ENCODE data around the gene PGC. TPM values are rescaled to one million over a fixed set of nuclear protein-coding genes. Genes with fewer than 3 reads are reported as not detected.

Gene PGC
- total and polyA plus RNA-seq, 9 of the 15 experiments (the other 6 are each of a cell fraction or from before 2014, with no cell fraction given) = 0.17 to 0.40 TPM; not detected in 7

DNA sequence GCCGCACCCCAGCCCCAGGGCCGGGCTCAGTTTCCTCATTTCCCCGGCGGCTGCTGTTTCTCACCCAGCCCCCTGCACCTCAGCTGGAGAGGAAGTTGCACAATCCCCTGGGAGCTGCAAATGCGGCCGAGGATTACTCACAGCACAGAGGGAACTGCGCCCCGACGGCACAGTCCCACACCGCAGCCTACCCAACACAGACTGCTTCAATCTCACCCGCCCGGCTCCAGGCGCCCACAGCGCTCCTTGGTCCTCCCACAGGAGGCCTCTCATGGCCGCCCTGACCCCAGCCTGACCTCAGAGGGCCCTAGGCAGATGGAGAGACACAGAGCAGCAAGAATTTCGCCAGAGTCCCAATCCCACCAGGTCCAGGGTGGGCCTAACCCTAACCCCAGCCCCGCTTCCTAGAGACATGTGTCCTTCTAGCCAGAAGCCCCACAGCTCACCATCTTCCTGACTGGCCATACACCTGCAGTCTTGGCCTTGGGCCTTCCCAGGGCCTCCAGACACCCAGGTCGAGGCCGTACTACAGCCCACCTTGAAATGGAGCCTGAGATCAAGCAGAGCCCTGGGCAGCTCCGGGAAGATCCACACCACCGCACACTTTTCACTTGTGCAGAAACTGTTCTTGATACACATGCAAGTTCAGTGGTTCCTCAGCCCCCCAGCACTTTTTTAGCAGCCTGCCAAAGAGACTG is 23.5 kb downstream of the PGC start (continued):
- TF ChIP-seq HDAC1 (IDR thresholded peaks at IDR 0.05) (no peak), HMBOX1 (IDR thresholded peaks at IDR 0.05) (no peak), CHD4 (IDR thresholded peaks at IDR 0.05; ENCODE audit: insufficient read depth, insufficient replicate concordance, low read depth, low read length, poor library complexity, severe bottlenecking) (no peak), ZNF134 (CRISPR knock-in tag; conservative IDR thresholded peaks at IDR 0.05) (no peak), ARID4B (CRISPR knock-in tag; IDR thresholded peaks at IDR 0.05) (no peak), SRSF7 (optimal IDR thresholded peaks at IDR 0.05; ENCODE audit: low read depth, low read length) (no peak), RERE (CRISPR knock-in tag; IDR thresholded peaks at IDR 0.05; ENCODE audit: borderline replicate concordance) (0 out of 2 replicates have a peak, but pooled peaks have one; percentile 36), NR1H2 (CRISPR knock-in tag; IDR thresholded peaks at IDR 0.05) (no peak)
- TF ChIP-seq, protein P1, sequence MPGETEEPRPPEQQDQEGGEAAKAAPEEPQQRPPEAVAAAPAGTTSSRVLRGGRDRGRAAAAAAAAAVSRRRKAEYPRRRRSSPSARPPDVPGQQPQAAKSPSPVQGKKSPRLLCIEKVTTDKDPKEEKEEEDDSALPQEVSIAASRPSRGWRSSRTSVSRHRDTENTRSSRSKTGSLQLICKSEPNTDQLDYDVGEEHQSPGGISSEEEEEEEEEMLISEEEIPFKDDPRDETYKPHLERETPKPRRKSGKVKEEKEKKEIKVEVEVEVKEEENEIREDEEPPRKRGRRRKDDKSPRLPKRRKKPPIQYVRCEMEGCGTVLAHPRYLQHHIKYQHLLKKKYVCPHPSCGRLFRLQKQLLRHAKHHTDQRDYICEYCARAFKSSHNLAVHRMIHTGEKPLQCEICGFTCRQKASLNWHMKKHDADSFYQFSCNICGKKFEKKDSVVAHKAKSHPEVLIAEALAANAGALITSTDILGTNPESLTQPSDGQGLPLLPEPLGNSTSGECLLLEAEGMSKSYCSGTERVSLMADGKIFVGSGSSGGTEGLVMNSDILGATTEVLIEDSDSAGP (CRISPR knock-in tag; IDR thresholded peaks at IDR 0.05) = no peak
- TF ChIP-seq, protein P2, sequence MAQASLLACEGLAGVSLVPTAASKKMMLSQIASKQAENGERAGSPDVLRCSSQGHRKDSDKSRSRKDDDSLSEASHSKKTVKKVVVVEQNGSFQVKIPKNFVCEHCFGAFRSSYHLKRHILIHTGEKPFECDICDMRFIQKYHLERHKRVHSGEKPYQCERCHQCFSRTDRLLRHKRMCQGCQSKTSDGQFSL (CRISPR knock-in tag; IDR thresholded peaks at IDR 0.05) = no peak
- TF ChIP-seq, protein P2 (tag; IDR thresholded peaks at IDR 0.05) = no peak
